D721Med (cell line): Measurements from ENCODE around the gene MCTP1.

ENCODE experiments used
- DNase-seq: peaks from one replicate; pipeline ENCODE4 v3.0.0; 2011; ENCODE audit warnings: low spot score; ENCODE audit not compliant: insufficient read length
- FAIRE-seq: peaks from 2 replicates; lab custom pipeline; 2011; peaks lifted over from hg19 to GRCh38; lab: Jason Lieb, UNC
- CTCF ChIP-seq: IDR thresholded peaks from 2 replicates; pipeline ENCODE4 v1.5.1; 2012; ENCODE audit warnings: mild to moderate bottlenecking, control low read depth; ENCODE audit not compliant: insufficient read depth; ENCODE audit errors: missing control alignments

MCTP1 gene

GRCh38 chr5:94796586-94796985, 488.3 kb downstream of the MCTP1 start:
- TF ChIP-seq CTCF: no peak
- DNase-seq: no peak
- no peak for FAIRE-seq

- FAIRE-seq (no peak), DNase-seq (no peak)
- no peak for TF ChIP-seq CTCF
Observed at GRCh38 chr5:94793816-94794198, 491.1 kb downstream of the MCTP1 start.

- FAIRE-seq (no peak), DNase-seq (no peak)
- no peak for TF ChIP-seq CTCF
Observed at GRCh38 chr5:94793113-94793815, 491.6 kb downstream of the MCTP1 start.

GRCh38 chr5:94791829-94792228, 493.1 kb downstream of the MCTP1 start:
- FAIRE-seq (no peak), DNase-seq (no peak)
- TF ChIP-seq CTCF: no peak

GRCh38 chr5:94788527-94788926, 496.4 kb downstream of the MCTP1 start:
- FAIRE-seq (no peak), DNase-seq (no peak)
- TF ChIP-seq CTCF: no peak

GRCh38 chr5:94784536-94785505, 500.1 kb downstream of the MCTP1 start:
- peak; percentile 40 for TF ChIP-seq CTCF
- no peak for FAIRE-seq
- no peak for DNase-seq

GRCh38 chr5:94782383-94782782, 502.5 kb downstream of the MCTP1 start:
- DNase-seq: no peak
- no peak for TF ChIP-seq CTCF
- no peak for FAIRE-seq
